NCI-H2107 treated with DMSO at 0.1 percent for 48 hours (cell line): Measurements from ENCODE around the gene C3orf22.

Source experiments
- DNase-seq: peaks from one replicate; lab custom pipeline; 2025; ENCODE audit not compliant: unreplicated experiment; lab: John Stamatoyannopoulos, UW

Gene C3orf22

DNA sequence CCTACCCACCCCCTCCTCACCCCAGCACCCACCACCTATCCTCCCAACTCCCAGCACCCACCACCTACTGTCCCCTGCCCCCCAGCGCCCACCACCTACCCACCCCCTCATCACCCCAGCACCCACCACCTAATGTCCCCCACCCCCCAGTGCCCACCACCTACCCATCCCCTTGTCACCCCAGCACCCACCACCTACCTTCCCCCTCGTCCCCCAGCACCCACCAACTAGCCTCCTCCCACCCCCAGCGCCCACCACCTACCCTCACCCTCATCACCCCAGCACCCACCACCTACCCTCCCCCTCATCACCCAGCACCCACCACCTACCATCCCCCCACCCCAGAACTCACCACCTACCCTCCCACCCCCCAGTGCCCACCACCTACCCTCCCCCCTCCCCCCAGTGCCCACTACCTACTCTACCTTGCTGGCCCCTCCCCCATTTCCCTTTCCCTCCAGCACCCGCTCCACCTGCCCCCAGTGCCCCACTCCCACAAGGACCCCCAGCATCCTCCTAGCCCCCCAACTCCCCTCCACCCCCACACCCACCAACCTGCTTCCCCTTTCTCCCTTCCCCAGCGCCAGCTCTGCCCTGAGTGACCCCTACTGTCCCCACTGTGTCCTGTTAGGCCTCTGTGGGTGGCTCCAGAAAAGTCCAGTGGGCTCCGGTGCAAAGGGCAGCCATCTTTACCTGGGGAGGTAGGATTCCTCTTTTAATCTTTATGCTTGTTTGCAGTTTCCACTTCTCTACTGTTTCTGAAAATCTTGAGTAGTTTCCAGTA is 42.4 kb downstream of the C3orf22 start:
- DNase-seq, result no peak

GRCh38 chr3:126515066-126515706 is 43.5 kb downstream of the C3orf22 start:
- DNase-seq, result peak; percentile 28

GRCh38 chr3:126514161-126514560 is 44.6 kb downstream of the C3orf22 start:
- no peak for DNase-seq

DNA sequence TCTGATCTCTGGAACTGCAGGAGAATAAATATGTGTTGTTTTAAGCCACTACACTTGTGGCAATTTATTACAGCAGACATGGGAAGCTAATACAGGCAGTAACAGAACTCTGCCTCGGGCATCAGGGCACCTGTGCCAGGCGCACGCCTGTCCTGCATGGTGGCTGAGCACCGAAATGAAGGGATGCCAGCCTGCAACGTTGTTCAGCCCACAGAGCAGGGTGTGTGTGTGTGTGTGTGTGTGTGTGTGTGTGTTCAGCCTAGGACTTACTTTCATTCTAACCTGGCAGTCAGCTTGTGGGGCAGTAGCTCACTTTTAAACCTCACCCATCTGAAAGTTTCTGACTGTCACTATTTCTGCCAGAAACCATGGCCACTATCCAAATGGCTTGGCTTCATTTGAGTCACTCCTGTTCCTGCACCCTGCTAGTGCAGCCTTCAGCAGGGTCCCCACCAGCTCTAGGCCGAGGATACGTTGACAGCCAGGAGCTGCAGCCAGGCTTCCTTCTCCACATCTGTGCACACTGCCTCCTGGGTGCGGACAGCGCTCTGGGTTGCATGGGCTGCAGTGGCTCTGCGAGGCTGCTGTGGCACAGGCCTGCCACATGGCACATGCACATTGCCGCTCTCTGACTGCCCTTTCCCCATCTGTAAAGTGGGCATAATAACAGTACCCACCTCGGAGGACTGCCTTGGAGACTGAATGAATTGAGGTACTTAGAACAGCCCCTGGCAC is 45.6 kb downstream of the C3orf22 start:
- no peak for DNase-seq

DNA sequence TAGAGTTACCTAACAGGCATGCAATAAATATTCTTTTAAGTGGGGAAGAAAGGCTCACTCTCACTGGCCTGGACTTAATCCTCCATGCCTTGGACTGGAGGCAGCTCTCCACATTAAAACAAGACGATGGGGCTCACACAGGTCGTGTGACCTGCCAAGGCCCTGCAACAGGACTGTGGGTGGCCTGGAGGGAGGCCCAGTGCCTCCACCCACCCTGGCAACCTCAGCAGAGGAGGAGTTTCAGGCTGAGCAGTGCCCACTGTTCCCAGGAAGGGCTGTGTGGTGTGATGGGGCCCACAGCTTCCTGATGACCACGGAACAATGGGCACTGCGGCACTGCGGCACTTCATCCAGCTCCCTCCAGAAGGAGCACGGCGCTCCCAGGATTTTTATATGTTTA is 46.7 kb downstream of the C3orf22 start:
- no peak for DNase-seq

DNA sequence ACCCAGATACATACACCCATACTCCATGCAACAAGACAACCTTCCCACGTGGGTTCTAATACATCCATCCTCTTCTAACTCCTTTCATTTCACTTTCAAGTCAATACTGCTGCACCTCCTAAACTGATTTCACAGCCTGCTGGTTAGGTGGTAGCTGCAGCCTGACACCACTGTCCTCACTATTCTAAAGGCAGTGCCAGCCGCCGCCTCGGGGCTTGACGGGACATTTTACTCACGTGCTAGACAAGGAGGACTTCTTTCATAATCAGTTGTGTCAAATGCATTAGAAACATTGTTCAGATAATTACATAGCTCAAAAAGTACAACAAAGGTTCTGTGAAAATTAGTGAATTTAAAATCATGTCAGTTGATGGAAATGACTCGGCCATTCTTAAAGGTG is 47.4 kb downstream of the C3orf22 start:
- DNase-seq, result peak; percentile 44

DNA sequence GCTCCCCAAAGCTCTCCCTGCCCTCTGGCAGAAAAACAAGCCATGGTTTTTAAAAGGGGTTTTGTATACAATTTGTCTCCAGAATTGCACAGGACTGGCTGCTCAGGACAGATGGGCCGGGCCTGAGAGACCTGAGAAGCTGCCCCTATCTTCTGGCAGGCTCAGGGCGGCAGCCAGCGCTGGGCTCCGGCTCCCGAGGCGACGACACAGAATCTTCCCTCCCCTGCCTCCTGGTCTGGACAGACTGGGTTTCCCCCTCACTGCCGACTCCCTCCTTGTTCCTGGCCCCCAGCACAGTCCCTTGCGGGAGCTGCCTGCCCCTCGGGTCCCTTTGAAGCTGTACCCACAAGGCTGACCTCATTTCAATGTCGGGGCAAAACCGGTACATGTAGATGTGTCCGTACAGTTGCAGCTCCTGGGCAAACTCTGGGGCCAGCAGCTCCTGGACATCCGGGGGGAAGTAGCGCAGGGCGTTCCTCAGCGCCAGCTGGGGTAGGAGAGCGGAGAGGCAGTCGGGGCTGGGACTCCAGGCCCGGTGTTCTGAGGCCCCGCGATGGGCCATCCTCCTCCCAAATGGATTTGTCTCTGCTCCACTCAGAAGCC is 48.3 kb downstream of the C3orf22 start:
- no peak for DNase-seq

- no peak for DNase-seq
Observed at GRCh38 chr3:126509597-126510307, 49.0 kb downstream of the C3orf22 start.

DNA sequence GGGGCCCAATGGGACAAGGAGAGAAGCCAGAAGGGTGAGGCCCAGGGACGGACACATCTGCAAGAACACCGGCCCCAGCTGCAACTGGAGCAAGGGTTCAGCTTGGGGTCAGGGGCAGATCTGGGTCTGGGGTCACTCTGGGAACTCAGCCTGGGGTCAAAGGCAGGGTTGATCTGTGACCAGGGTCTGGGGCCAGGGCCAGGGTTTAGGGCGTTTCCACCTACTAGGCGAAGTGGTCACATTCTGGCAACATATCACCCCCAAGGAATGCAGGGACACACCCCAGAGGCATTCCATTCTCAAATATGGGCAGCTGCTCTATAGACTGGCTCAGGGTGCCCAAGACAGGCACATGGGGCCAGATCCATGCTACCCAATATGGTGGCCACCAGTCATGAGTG is 50.2 kb downstream of the C3orf22 start:
- no peak for DNase-seq

GRCh38 chr3:126507886-126508285 is 50.8 kb downstream of the C3orf22 start:
- no peak for DNase-seq

GRCh38 chr3:126503701-126504100 is 55.0 kb downstream of the C3orf22 start:
- no peak for DNase-seq

GRCh38 chr3:126502656-126503055 is 56.1 kb downstream of the C3orf22 start:
- DNase-seq, result no peak

DNA sequence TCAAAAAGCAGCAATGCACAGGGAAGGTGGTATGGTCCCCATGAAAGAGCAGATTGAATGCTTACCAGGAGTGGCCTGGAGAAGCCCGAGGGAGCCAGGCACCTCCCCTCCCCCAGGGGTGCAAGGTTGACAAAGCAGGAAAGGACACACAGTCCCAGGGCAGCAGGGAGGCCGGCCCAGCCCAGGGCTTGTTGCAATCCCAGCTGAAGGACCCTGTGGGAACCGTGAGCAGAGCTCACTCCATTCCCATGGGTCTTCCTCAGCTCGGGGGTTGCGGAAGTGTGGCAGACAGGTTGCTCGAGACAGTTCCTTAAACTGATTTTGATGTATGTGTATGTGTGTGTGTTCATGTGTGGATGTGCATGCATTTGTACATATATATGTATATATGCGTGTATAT is 57.0 kb downstream of the C3orf22 start:
- no peak for DNase-seq

- DNase-seq, result no peak
Observed at GRCh38 chr3:126501054-126501453, 57.7 kb downstream of the C3orf22 start.

- no peak for DNase-seq
Observed at GRCh38 chr3:126500016-126500415, 58.7 kb downstream of the C3orf22 start.
